Peyer's patch (tissue), 4 donors: Measurements from ENCODE around the gene MTCL1.

Experiments used
- CTCF ChIP-seq, 6 experiments: fragments of 450-650 bp in 4 of 6; fragments of 200-600 bp in 2 of 6; sonication (generic) in 1 of 6; IDR thresholded peaks; one replicate each; pipeline ENCODE4 v1.5.1; 2017 to 2019; ENCODE audit warnings: antibody characterized with exemption in 6 of 6, mild to moderate bottlenecking in 3 of 6, moderate library complexity in 1 of 6
- POLR2A ChIP-seq, 2 donors: fragments of 450-650 bp; IDR thresholded peaks; one replicate each; pipeline ENCODE4 v1.5.1; 2017; ENCODE audit warnings: antibody characterized with exemption in 2 of 2, mild to moderate bottlenecking in 2 of 2, moderate library complexity in 2 of 2

- TF ChIP-seq POLR2A (IDR thresholded peaks at IDR 0.05) (no peak), CTCF (IDR thresholded peaks at IDR 0.05) (no peak)
These were observed 128.1 kb downstream of the MTCL1 start for GRCh38 chr18:8833480-8833879.
